HCT116 (cell line): ENCODE data around the gene ZNF367. TPM values are rescaled to one million over a fixed set of nuclear protein-coding genes. Genes with fewer than 3 reads are reported as not detected.

Source experiments
- ATAC-seq: fragments of 200-7000 bp; cut with Tn5 transposase; 2 replicates; pipeline ENCODE4 v1.9.1; 2020; ENCODE audit warnings: mild to moderate bottlenecking, moderate library complexity
- BruUV-seq: library from RNA; stranded (reverse); fragments of 400-500 nt; replicated peaks from 2 replicates; lab custom pipeline; 2021; lab: Mats Ljungman, UMichigan
- CTCF ChIA-PET: fragments of 300-600 bp; sonication (Branson Sonifier 250); formaldehyde crosslinking; loops from one replicate; lab custom pipeline; 2021; ENCODE audit warnings: antibody characterized with exemption; lab: Charles Lee
- POLR2A ChIA-PET: fragments of 300-600, 350-600 bp; sonication (Branson Sonifier 250); formaldehyde crosslinking; loops from one replicate; lab custom pipeline; 2021; ENCODE audit warnings: antibody characterized with exemption; lab: Charles Lee
- RAD21 ChIA-PET, 2 experiments: fragments of 300-600 bp; sonication (Branson Sonifier 250); formaldehyde crosslinking; loops; one replicate each; lab custom pipeline; 2023; ENCODE audit warnings: low total read pairs in 2 of 2; ENCODE audit not compliant: uncharacterized antibody in 2 of 2, unreplicated experiment in 2 of 2, low non-redundant PET in 1 of 2; lab: Charles Lee
- DNase-seq: peaks from one replicate; pipeline ENCODE4 v3.0.0-alpha.2; 2010; ENCODE audit warnings: low read depth, low spot score
- H2AFZ ChIP-seq: fragments of 200-600 bp; shearing (Covaris generic), sonication (generic); 2 replicates; pipeline ENCODE4 v1.6.1; 2017; ENCODE audit warnings: low read depth, mixed run types, mixed read lengths, antibody characterized with exemption, low read length; ENCODE audit not compliant: poor library complexity, severe bottlenecking
- H3K27ac ChIP-seq: 2 replicates; pipeline ENCODE4 v1.5.1; 2012; ENCODE audit warnings: low read depth, low read length
- H3K27me3 ChIP-seq: fragments of 200-600 bp; sonication (generic); 2 replicates; pipeline ENCODE4 v1.6.1; 2016; ENCODE audit warnings: mixed run types, low read length, mixed read lengths; ENCODE audit not compliant: insufficient read depth
- H3K36me3 ChIP-seq, 2 experiments: fragments of 200-500 bp in 1 of 2; fragments of 200-600 bp in 1 of 2; sonication (Bioruptor generic) in 1 of 2; sonication (generic) in 1 of 2; 2 replicates each; pipeline versions ENCODE4 v1.5.1 to v1.6.1; 2014 to 2016; ENCODE audit warnings: low read length in 2 of 2, inconsistent platforms in 1 of 2, mixed read lengths in 1 of 2, mixed run types in 1 of 2; ENCODE audit not compliant: insufficient read depth in 2 of 2, control insufficient read depth in 1 of 2
- H3K4me1 ChIP-seq, 2 experiments: fragments of 200-600 bp in 1 of 2; sonication (generic) in 1 of 2; 2 replicates each; pipeline versions ENCODE4 v1.5.1 to v1.6.1; 2012 to 2017; ENCODE audit warnings: low read length in 2 of 2, inconsistent platforms in 1 of 2, mild to moderate bottlenecking in 1 of 2, mixed read lengths in 1 of 2, mixed run types in 1 of 2, moderate library complexity in 1 of 2; ENCODE audit not compliant: insufficient read depth in 2 of 2, control insufficient read depth in 1 of 2
- H3K4me2 ChIP-seq: fragments of 200-600 bp; sonication (generic); 2 replicates; pipeline ENCODE4 v1.6.1; 2017; ENCODE audit warnings: mixed run types, low read length, mixed read lengths
- H3K4me3 ChIP-seq, 2 experiments: fragments of 200-600 bp in 1 of 2; sonication (generic) in 1 of 2; replicated peaks in 1 of 2; 2 replicates each; pipeline ENCODE4 v1.5.1; 2011 to 2016; ENCODE audit warnings: low read length in 2 of 2, control low read depth in 1 of 2, low read depth in 1 of 2, mild to moderate bottlenecking in 1 of 2, mixed read lengths in 1 of 2, mixed run types in 1 of 2
- H3K79me2 ChIP-seq: fragments of 200-600 bp; sonication (generic); 2 replicates; pipeline ENCODE4 v1.6.1; 2017; ENCODE audit warnings: mild to moderate bottlenecking, mixed run types, low read length, moderate library complexity, mixed read lengths; ENCODE audit not compliant: insufficient read depth
- H3K9ac ChIP-seq: fragments of 200-600 bp; sonication (generic); 2 replicates; pipeline ENCODE4 v1.6.1; 2016; ENCODE audit warnings: low read length, mixed read lengths
- H3K9me2 ChIP-seq: fragments of 200-600 bp; sonication (generic), shearing (Covaris generic); 2 replicates; pipeline ENCODE4 v1.6.1; 2017; ENCODE audit warnings: mixed run types, mild to moderate bottlenecking, moderate library complexity; ENCODE audit not compliant: insufficient read depth
- H3K9me3 ChIP-seq, 2 experiments: fragments of 200-500 bp in 1 of 2; fragments of 200-600 bp in 1 of 2; sonication (Bioruptor generic) in 1 of 2; sonication (generic) in 1 of 2; 2 replicates each; pipeline ENCODE4 v1.6.1; 2014 to 2017; ENCODE audit warnings: low read length in 2 of 2, mixed read lengths in 2 of 2, inconsistent platforms in 1 of 2, low read depth in 1 of 2, mild to moderate bottlenecking in 1 of 2, mixed run types in 1 of 2, moderate library complexity in 1 of 2; ENCODE audit not compliant: control insufficient read depth in 1 of 2, insufficient read depth in 1 of 2
- H4K20me1 ChIP-seq: fragments of 200-600 bp; sonication (generic), shearing (Covaris generic); 2 replicates; pipeline ENCODE4 v1.6.1; 2017; ENCODE audit warnings: mixed run types, mild to moderate bottlenecking, moderate library complexity; ENCODE audit not compliant: insufficient read depth
- CEBPB ChIP-seq: IDR thresholded peaks from 2 replicates; pipeline ENCODE4 v1.6.1; 2012; ENCODE audit warnings: low read depth
- CTCF ChIP-seq, 3 experiments: fragments of 200-600 bp in 1 of 3; sonication (generic) in 1 of 3; IDR thresholded peaks in 2 of 3; conservative IDR thresholded peaks in 1 of 3; 2 replicates each; pipeline ENCODE4 v1.5.1; 2012 to 2017; ENCODE audit warnings: low read depth in 2 of 3, low read length in 2 of 3, antibody characterized with exemption in 1 of 3, borderline replicate concordance in 1 of 3, control low read depth in 1 of 3, mild to moderate bottlenecking in 1 of 3, mixed read lengths in 1 of 3, mixed run types in 1 of 3, moderate library complexity in 1 of 3; ENCODE audit not compliant: insufficient read depth in 1 of 3
- EGR1 ChIP-seq: IDR thresholded peaks from 2 replicates; pipeline ENCODE4 v1.6.1; 2012; ENCODE audit warnings: low read depth
- ELF1 ChIP-seq: IDR thresholded peaks from 2 replicates; pipeline ENCODE4 v1.6.1; 2012; ENCODE audit warnings: low read depth, borderline replicate concordance
- EZH2 ChIP-seq: fragments of 200-600 bp; sonication (generic); IDR thresholded peaks from 2 replicates; pipeline ENCODE4 v1.6.1; 2017; ENCODE audit warnings: antibody characterized with exemption, mixed run types
- EZH2phosphoT487 ChIP-seq: fragments of 200-600 bp; IDR thresholded peaks from 2 replicates; pipeline ENCODE4 v1.6.1; 2018; ENCODE audit warnings: antibody characterized with exemption, borderline replicate concordance
- JUND ChIP-seq: IDR thresholded peaks from 2 replicates; pipeline ENCODE4 v1.6.1; 2012
- POLR2AphosphoS5 ChIP-seq: IDR thresholded peaks from 2 replicates; pipeline ENCODE4 v1.6.1; 2011; ENCODE audit warnings: mild to moderate bottlenecking, low read depth, low read length, moderate library complexity
- RAD21 ChIP-seq: IDR thresholded peaks from 2 replicates; pipeline ENCODE4 v1.6.1; 2012; ENCODE audit warnings: low read depth, mild to moderate bottlenecking
- SIN3A ChIP-seq: IDR thresholded peaks from 2 replicates; pipeline ENCODE4 v1.6.1; 2012; ENCODE audit warnings: low read depth
- SP1 ChIP-seq: IDR thresholded peaks from 2 replicates; pipeline ENCODE4 v1.6.1; 2012; ENCODE audit warnings: low read depth
- SRF ChIP-seq: IDR thresholded peaks from 2 replicates; pipeline ENCODE4 v1.6.1; 2012; ENCODE audit warnings: low read depth
- TCF7L2 ChIP-seq: IDR thresholded peaks from 2 replicates; pipeline ENCODE4 v1.7.0; 2011; ENCODE audit warnings: borderline replicate concordance, inconsistent platforms; ENCODE audit not compliant: insufficient read depth, insufficient read length; ENCODE audit errors: extremely low read depth
- YY1 ChIP-seq: IDR thresholded peaks from 2 replicates; pipeline ENCODE4 v1.6.1; 2011; ENCODE audit warnings: low read length, low read depth, moderate library complexity, mild to moderate bottlenecking; ENCODE audit not compliant: insufficient replicate concordance; ENCODE audit errors: extremely low read depth
- ZBTB33 ChIP-seq: IDR thresholded peaks from 2 replicates; pipeline ENCODE4 v1.6.1; 2011; ENCODE audit warnings: mild to moderate bottlenecking, low read length, moderate library complexity; ENCODE audit not compliant: insufficient replicate concordance; ENCODE audit errors: extremely low read depth
- ZNF274 ChIP-seq: fragments of 200-500 bp; sonication (Bioruptor generic); IDR thresholded peaks from 2 replicates; pipeline ENCODE4 v1.6.1; 2014; ENCODE audit warnings: mild to moderate bottlenecking, low read depth, low read length, inconsistent platforms
- intact Hi-C: fragments of 100-400 bp; cut with micrococcal nuclease; formaldehyde crosslinking; loops from 2 replicates; pipeline ENCODE4 v1.10.0; 2022
- total RNA-seq: library from RNA; stranded (reverse); gene quantifications from one replicate; pipeline ENCODE4 v1.2.1, GENCODE V29; 2021; ENCODE audit not compliant: unreplicated experiment
- TF ChIP-seq, protein P1 (sequence below): IDR thresholded peaks from 2 replicates; pipeline ENCODE4 v1.6.1; 2012; ENCODE audit warnings: low read depth
- TF ChIP-seq, protein P2 (sequence below): IDR thresholded peaks from 2 replicates; pipeline ENCODE4 v1.6.1; 2012

Gene ZNF367
- total RNA-seq, 1 experiment from 2014 or later: 18.1 TPM

GRCh38 chr9:96344458-96345180 is 73.6 kb downstream of the ZNF367 start:
- peak; percentile 35 for ATAC-seq
- peaks cover 0 to 11% of the 10 kb centered on the region in 2 experiments; a peak in 2 of 4 replicates for H3K36me3 ChIP-seq
- no peaks in the 10 kb centered on the region for H3K27me3 ChIP-seq
- H3K9ac ChIP-seq: peak overlapping the region; percentile 43
- H3K4me1 ChIP-seq: peaks cover 48 to 58% of the 10 kb centered on the region in 2 experiments
- H4K20me1 ChIP-seq: no peaks in the 10 kb centered on the region
- CTCF ChIA-PET: interaction anchor here (1.0 to 1.1 kb wide), 2 partner anchors 17 to 323 kb away, joined by 3 to 4 read pairs; no protein-coding TSS in a partner anchor
- peak overlapping the region; percentile 47 for H3K4me2 ChIP-seq
- POLR2A ChIA-PET: interaction anchor here (0.7 to 0.9 kb wide), 2 partner anchors 9 to 105 kb away, joined by 3 to 4 read pairs; partner anchors contain the start of gene HABP4
- H3K4me3 ChIP-seq: peak overlapping the region in 1 of 2 experiments; percentile 15; a peak in 1 of 4 replicates
- DNase-seq: peak; percentile 73
- H3K79me2 ChIP-seq: no peaks in the 10 kb centered on the region
- H3K9me3 ChIP-seq: no peaks in the 10 kb centered on the region
- H2AFZ ChIP-seq: no peak overlapping the region
- intact Hi-C loops: loop anchor here (5.0 kb wide), 2 partner anchors 38 to 73 kb away; partner anchors contain the start of genes SLC35D2 and ZNF367
- H3K27ac ChIP-seq: peak overlapping the region; percentile 91; the same call in 1 of the 2 replicates
- no TSS peak for BruUV-seq
- no peaks in the 10 kb centered on the region for H3K9me2 ChIP-seq
- RAD21 ChIA-PET: no interaction called here
- TF ChIP-seq EZH2: no peak
- TF ChIP-seq, protein P1, sequence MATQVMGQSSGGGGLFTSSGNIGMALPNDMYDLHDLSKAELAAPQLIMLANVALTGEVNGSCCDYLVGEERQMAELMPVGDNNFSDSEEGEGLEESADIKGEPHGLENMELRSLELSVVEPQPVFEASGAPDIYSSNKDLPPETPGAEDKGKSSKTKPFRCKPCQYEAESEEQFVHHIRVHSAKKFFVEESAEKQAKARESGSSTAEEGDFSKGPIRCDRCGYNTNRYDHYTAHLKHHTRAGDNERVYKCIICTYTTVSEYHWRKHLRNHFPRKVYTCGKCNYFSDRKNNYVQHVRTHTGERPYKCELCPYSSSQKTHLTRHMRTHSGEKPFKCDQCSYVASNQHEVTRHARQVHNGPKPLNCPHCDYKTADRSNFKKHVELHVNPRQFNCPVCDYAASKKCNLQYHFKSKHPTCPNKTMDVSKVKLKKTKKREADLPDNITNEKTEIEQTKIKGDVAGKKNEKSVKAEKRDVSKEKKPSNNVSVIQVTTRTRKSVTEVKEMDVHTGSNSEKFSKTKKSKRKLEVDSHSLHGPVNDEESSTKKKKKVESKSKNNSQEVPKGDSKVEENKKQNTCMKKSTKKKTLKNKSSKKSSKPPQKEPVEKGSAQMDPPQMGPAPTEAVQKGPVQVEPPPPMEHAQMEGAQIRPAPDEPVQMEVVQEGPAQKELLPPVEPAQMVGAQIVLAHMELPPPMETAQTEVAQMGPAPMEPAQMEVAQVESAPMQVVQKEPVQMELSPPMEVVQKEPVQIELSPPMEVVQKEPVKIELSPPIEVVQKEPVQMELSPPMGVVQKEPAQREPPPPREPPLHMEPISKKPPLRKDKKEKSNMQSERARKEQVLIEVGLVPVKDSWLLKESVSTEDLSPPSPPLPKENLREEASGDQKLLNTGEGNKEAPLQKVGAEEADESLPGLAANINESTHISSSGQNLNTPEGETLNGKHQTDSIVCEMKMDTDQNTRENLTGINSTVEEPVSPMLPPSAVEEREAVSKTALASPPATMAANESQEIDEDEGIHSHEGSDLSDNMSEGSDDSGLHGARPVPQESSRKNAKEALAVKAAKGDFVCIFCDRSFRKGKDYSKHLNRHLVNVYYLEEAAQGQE: no peak
- no peak for TF ChIP-seq RAD21
- TF ChIP-seq SIN3A: no peak
- no peak for TF ChIP-seq SRF
- no peak for TF ChIP-seq EZH2phosphoT487
- peak; percentile 28 for TF ChIP-seq TCF7L2
- TF ChIP-seq POLR2AphosphoS5: 0 out of 2 replicates have a peak, but pooled peaks have one; percentile 33
- TF ChIP-seq EGR1: no peak
- 0 out of 2 replicates have a peak, but pooled peaks have one; percentile 15 for TF ChIP-seq JUND
- TF ChIP-seq ELF1: no peak
- TF ChIP-seq, protein P2, sequence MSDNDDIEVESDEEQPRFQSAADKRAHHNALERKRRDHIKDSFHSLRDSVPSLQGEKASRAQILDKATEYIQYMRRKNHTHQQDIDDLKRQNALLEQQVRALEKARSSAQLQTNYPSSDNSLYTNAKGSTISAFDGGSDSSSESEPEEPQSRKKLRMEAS: peak; percentile 12; the same call in 1 of the 2 replicates
- no peak for TF ChIP-seq CEBPB
- no peak for TF ChIP-seq YY1
- TF ChIP-seq SP1: no peak
- no peak for TF ChIP-seq ZBTB33
- no peak for TF ChIP-seq CTCF (IDR thresholded peaks at IDR 0.05 in 2 of 3, conservative IDR thresholded peaks at IDR 0.05 in 1 of 3; ENCODE audit: borderline replicate concordance in 1 of 3, insufficient read depth in 1 of 3, low read depth in 2 of 3, low read length in 2 of 3)
- TF ChIP-seq ZNF274: no peak
